HUES64 (cell line): ENCODE data around the gene PAX5.

Experiments used
- H3K27ac ChIP-seq: 2 replicates; pipeline ENCODE4 v1.7.0; 2013; ENCODE audit warnings: low read depth, low read length, inconsistent platforms
- H3K27me3 ChIP-seq: 2 replicates; pipeline ENCODE4 v1.6.1; 2013; ENCODE audit warnings: mild to moderate bottlenecking, low read length; ENCODE audit not compliant: insufficient read depth
- H3K36me3 ChIP-seq: 2 replicates; pipeline ENCODE4 v1.6.1; 2013; ENCODE audit warnings: mild to moderate bottlenecking, low read length; ENCODE audit not compliant: insufficient read depth
- H3K4me1 ChIP-seq: 2 replicates; pipeline ENCODE4 v1.6.1; 2013; ENCODE audit warnings: mild to moderate bottlenecking, low read length, moderate library complexity; ENCODE audit not compliant: insufficient read depth
- H3K4me3 ChIP-seq: 2 replicates; pipeline ENCODE4 v1.5.1; 2013; ENCODE audit warnings: mild to moderate bottlenecking, low read length, moderate library complexity
- H3K9ac ChIP-seq: 2 replicates; pipeline ENCODE4 v1.6.1; 2013; ENCODE audit warnings: mild to moderate bottlenecking, low read depth, low read length
- H3K9me3 ChIP-seq: 2 replicates; pipeline ENCODE4 v1.6.1; 2013; ENCODE audit warnings: low read depth, low read length; ENCODE audit not compliant: insufficient read depth
- WGBS: fragments of 150-250, 120-280 bp; methylation state at CpG from one replicate; pipeline ENCODE4 v1.1.7; 2013; ENCODE audit warnings: missing lambda C conversion rate; 5-methylcytosine and 5-hydroxymethylcytosine counted together

The PAX5 gene

DNA sequence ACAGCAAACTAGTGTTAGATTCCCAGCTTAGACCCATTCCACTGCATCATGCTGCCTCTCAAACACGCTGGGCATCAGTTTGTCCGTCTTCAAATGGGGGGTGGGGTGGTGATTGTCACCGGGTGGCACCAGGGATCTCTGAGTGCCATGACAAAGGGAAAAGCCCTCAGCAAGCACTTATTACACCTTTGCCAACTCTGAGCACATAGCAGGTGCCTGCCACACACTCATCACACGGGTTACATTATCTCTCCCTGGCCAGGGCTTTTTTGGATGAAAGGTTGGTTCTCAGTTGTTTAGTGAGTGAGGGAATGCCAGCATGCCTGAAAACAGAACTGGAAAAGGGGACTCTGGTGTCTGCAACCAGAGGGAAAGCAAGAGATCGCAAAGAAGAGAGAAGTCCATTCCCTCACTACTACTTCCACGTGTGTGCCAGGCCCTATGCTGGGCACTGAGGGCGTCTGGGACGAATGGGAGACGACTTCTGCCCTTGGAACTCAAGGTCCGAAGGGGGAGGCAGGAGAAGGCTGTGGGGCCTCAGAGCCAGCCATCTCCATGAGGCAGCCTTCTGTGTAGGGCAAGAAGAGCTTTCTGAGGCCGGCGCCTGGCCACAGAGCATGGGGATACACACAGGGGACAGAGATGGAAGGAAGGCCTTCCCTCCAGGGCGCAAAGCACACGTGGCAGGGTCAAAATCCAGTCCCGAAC is 48.9 kb downstream of the PAX5 start:
- Histone ChIP-seq H3K27ac (no peak overlapping the region), H3K9me3 (no peaks in the 10 kb centered on the region), H3K4me3 (peak overlapping the region; percentile 45; the same call in 1 of the 2 replicates), H3K36me3 (no peaks in the 10 kb centered on the region), H3K4me1 (peaks cover 23% of the 10 kb centered on the region), H3K27me3 (peaks cover 90% of the 10 kb centered on the region), H3K9ac (no peak overlapping the region)
- WGBS = 33% methylated on average over 14 of the region's 15 CpGs

DNA sequence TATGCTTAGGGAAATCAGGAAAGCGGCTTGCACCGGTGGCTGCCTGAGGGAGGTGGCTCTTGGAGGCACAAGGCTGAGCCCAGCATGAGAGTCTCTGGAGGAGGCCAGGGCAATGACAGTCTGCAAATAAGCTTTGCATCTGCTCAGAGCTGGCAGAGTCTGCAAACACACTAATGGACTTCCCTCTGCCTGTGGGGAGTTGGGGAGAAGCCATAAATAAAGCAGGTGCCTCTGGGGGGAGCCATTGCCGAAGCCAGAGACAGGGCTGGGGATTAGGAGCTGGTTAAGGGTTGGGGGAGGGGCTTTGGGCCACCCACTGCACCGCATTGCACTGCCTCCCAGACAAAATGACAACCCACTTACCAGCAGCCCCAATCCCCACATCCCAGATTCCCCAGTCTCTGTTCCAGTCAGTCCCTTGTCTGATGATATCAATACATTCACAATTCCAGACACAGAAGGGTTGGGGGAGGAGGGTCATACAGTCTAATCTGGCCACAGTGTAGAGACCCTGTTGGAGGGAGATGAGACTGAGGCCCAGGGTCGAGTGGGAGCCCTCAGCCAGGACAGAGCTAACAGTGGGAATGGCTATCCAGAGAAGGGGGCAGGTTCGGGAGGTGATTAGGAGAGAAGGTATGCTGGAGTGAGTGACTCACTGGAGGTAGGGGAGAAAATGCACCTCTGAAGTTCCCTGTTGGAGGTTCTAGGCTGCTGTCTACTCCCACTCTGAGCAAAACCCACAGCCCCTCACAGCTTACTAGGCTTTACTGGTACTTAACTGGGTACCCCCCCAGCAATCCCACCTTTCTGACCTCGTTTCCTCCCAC is 53.7 kb downstream of the PAX5 start:
- Histone ChIP-seq H3K36me3 (no peaks in the 10 kb centered on the region), H3K9me3 (no peaks in the 10 kb centered on the region), H3K27me3 (peaks cover 42% of the 10 kb centered on the region), H3K4me3 (no peak overlapping the region), H3K4me1 (peaks cover 11% of the 10 kb centered on the region), H3K27ac (no peak overlapping the region), H3K9ac (no peak overlapping the region)
- WGBS = 42% methylated on average over 7 of the region's 7 CpGs

GRCh38 chr9:36976371-36977030 is 57.6 kb downstream of the PAX5 start:
- Histone ChIP-seq H3K27me3 (peaks cover 3% of the 10 kb centered on the region; the same call in 1 of the 2 replicates), H3K4me3 (no peak overlapping the region), H3K9ac (no peak overlapping the region), H3K27ac (no peak overlapping the region), H3K9me3 (no peaks in the 10 kb centered on the region), H3K36me3 (no peaks in the 10 kb centered on the region), H3K4me1 (peaks cover 10% of the 10 kb centered on the region; the same call in 1 of the 2 replicates)
- WGBS = 82% methylated on average over 10 of the region's 10 CpGs

GRCh38 chr9:36974731-36975130 is 59.3 kb downstream of the PAX5 start:
- H3K4me3 ChIP-seq = no peak overlapping the region
- WGBS = 80% methylated on average over 7 of the region's 7 CpGs

DNA sequence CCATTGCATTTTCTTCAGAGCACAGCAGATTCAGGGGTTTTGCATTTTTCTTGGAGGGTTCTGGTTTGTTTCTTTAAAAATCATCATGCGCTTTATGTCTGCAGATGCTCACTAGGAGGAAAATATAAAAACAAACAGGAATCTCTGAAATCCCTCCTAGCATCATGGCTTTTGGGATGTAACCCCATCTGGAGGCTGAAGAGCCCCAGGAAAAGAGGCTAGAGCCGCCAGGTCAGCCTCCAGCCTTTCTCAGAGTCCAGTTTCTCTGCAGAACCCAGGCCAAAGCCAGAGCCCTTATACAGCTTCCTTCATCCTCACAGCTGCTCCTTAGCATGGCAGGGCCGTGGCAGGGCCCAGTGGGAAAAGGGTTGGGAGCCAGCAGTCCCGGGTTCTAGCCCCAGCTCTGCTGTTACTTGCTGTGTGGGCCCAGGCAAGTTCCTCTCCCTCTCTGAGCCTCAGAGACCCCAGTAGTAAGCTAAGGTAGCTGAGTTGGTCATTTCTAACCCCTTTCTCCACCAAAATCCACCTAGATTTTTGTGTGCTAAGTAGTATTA is 62.1 kb downstream of the PAX5 start:
- Histone ChIP-seq H3K27me3 (no peaks in the 10 kb centered on the region), H3K9me3 (no peaks in the 10 kb centered on the region), H3K9ac (no peak overlapping the region), H3K36me3 (no peaks in the 10 kb centered on the region), H3K4me1 (no peaks in the 10 kb centered on the region), H3K27ac (no peak overlapping the region), H3K4me3 (no peak overlapping the region)
- WGBS = 81% methylated on average over 4 of the region's 4 CpGs

More at GRCh38 chr9:36974731-36975130, 59.3 kb downstream of the PAX5 start:
- Histone ChIP-seq H3K36me3 (no peaks in the 10 kb centered on the region), H3K27me3 (no peaks in the 10 kb centered on the region), H3K9me3 (no peaks in the 10 kb centered on the region), H3K27ac (no peak overlapping the region), H3K9ac (no peak overlapping the region), H3K4me1 (peaks cover under 1% of the 10 kb centered on the region; the same call in 1 of the 2 replicates)

GRCh38 chr9:36970007-36970888 is 63.8 kb downstream of the PAX5 start:
- H3K36me3 ChIP-seq = no peaks in the 10 kb centered on the region
- no peaks in the 10 kb centered on the region for H3K27me3 ChIP-seq
- WGBS = 87% methylated on average over 9 of the region's 9 CpGs
- no peaks in the 10 kb centered on the region for H3K9me3 ChIP-seq
- no peak overlapping the region for H3K9ac ChIP-seq
- H3K4me3 ChIP-seq = no peak overlapping the region
- no peak overlapping the region for H3K27ac ChIP-seq
- H3K4me1 ChIP-seq = no peaks in the 10 kb centered on the region

DNA sequence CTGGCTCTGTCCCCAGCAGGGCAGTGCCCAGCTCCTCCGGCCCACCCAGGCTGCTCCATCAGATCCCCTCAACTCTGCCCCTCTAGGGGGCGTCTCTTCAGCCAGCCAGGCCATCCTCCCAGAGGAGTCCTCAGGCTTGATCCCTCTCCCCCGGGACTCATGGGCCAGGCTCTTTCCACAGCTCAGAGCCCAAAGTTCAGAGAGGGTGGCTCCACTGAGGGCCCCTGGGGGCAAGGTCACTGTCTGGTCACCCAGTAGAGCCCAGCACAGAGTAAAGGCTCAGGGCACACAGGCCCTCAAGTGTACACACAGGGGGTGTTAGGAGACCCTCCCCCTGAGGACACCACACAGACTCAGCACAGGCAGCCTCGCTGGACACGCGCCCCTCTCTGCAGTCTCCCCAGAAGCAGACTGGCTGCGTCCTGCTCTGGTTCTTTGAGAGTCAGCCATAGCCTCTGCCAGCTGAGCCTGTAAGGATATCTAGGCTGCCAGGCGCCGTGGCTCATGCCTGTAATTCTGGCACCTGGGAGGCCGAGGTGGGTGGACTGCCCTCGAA is 64.8 kb downstream of the PAX5 start:
- Histone ChIP-seq H3K4me3 (no peak overlapping the region), H3K27ac (no peak overlapping the region), H3K9me3 (no peaks in the 10 kb centered on the region), H3K9ac (no peak overlapping the region), H3K27me3 (no peaks in the 10 kb centered on the region), H3K36me3 (no peaks in the 10 kb centered on the region), H3K4me1 (no peaks in the 10 kb centered on the region)
- WGBS = 83% methylated on average over 11 of the region's 11 CpGs

GRCh38 chr9:36968574-36969215 is 65.4 kb downstream of the PAX5 start:
- Histone ChIP-seq H3K4me1 (no peaks in the 10 kb centered on the region), H3K27ac (no peak overlapping the region), H3K36me3 (no peaks in the 10 kb centered on the region), H3K9ac (no peak overlapping the region), H3K4me3 (no peak overlapping the region), H3K9me3 (no peaks in the 10 kb centered on the region), H3K27me3 (no peaks in the 10 kb centered on the region)
- WGBS = 83% methylated on average over 7 of the region's 7 CpGs

DNA sequence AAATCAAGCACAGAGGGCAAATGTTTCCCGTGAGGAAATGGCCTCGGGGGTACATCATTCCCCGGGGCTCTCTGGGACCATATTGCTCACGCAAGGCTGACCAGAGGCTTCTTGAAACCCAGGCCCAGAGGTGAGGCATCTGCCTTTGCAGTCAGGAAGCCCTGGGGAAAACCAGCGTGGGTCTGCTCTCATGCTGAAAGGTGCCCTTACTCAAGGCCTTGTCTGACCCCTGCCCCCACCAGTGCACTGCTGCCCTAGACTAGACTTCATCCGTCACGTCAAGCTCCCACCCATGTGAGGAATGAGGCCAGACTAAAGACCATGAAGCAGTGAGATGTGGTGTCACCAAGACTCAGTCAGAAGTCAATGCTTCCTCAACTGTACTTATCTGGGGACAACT is 66.1 kb downstream of the PAX5 start:
- Histone ChIP-seq H3K27me3 (no peaks in the 10 kb centered on the region), H3K4me3 (no peak overlapping the region), H3K36me3 (no peaks in the 10 kb centered on the region), H3K9me3 (no peaks in the 10 kb centered on the region), H3K4me1 (no peaks in the 10 kb centered on the region), H3K9ac (no peak overlapping the region), H3K27ac (no peak overlapping the region)
- WGBS = 86% methylated on average over 7 of the region's 7 CpGs
